Stomach (tissue), 4 donors: ENCODE results near the gene CDH23.
A peak's percentile ranks its signal among the peaks of the same experiment; 100 is the strongest.

Experiments used
- EP300 ChIP-seq: sonication (generic); formaldehyde crosslinking; IDR thresholded peaks from one replicate; pipeline ENCODE4 v1.6.1; 2017; ENCODE audit warnings: antibody characterized with exemption
- POLR2AphosphoS5 ChIP-seq, 3 donors: sonication (generic); formaldehyde crosslinking; IDR thresholded peaks; one replicate each; pipeline ENCODE4 v1.6.1; 2016; ENCODE audit warnings: antibody characterized with exemption in 3 of 3
- TF ChIP-seq, protein P1 (sequence below), 7 experiments: fragments of 450-650 bp in 4 of 7; fragments of 200-600 bp in 3 of 7; sonication (generic) in 3 of 7; IDR thresholded peaks; one replicate each; pipeline ENCODE4 v1.5.1; 2016 to 2019; ENCODE audit warnings: antibody characterized with exemption in 7 of 7, control low read depth in 2 of 7, mild to moderate bottlenecking in 1 of 7

DNA sequence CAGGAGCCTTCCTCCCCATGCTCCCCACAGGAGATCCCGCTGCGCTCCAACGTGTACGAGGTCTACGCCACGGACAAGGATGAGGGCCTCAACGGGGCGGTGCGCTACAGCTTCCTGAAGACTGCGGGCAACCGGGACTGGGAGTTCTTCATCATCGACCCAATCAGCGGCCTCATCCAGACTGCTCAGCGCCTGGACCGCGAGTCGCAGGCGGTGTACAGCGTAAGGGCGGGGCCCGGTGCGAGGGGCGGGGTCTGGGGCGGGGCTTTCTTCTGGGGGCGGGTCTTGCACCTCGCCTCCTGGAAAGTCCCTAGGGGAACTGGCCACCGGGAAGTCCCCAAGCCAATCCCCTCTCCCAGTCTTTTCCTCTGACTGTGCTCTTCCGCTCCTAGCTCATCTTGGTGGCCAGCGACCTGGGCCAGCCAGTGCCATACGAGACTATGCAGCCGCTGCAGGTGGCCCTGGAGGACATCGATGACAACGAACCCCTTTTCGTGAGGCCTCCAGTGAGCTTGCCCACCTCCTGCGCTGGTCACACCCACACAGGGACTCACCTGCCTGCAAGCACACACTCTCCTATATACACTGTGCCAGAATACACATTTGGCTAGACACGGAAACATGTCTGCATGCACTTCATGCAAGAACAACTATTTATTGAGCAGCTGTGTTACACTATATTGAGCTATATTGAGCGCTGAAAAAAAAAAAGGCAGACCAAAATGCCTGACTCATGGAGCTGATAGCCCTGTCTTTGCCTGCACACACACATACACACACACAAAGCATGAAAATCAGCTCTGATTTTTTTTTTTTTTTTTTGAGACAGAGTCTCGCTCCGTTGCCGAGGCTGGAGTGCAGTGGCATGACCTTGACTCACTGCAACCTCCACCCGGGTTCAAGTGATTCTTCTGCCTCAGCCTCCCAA lies 409.3 kb downstream of the CDH23 start:
- peak in 1 of 3 donors; percentile 20 for TF ChIP-seq POLR2AphosphoS5 (IDR thresholded peaks at IDR 0.05)
- TF ChIP-seq EP300, result no peak
- TF ChIP-seq, protein P1, sequence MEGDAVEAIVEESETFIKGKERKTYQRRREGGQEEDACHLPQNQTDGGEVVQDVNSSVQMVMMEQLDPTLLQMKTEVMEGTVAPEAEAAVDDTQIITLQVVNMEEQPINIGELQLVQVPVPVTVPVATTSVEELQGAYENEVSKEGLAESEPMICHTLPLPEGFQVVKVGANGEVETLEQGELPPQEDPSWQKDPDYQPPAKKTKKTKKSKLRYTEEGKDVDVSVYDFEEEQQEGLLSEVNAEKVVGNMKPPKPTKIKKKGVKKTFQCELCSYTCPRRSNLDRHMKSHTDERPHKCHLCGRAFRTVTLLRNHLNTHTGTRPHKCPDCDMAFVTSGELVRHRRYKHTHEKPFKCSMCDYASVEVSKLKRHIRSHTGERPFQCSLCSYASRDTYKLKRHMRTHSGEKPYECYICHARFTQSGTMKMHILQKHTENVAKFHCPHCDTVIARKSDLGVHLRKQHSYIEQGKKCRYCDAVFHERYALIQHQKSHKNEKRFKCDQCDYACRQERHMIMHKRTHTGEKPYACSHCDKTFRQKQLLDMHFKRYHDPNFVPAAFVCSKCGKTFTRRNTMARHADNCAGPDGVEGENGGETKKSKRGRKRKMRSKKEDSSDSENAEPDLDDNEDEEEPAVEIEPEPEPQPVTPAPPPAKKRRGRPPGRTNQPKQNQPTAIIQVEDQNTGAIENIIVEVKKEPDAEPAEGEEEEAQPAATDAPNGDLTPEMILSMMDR (IDR thresholded peaks at IDR 0.05), result no peak
